HG02885 (cell line): ENCODE data around the gene LRRC45.

Source experiments
- ATAC-seq: cut with Tn5 transposase; IDR thresholded peaks from one replicate; pipeline ENCODE4 v1.9.1; 2021; ENCODE audit warnings: mild to moderate bottlenecking; ENCODE audit not compliant: unreplicated experiment, poor library complexity

Gene LRRC45

GRCh38 chr17:82017612-82018151 is 5.4 kb upstream of the LRRC45 start:
- no peak for ATAC-seq

DNA sequence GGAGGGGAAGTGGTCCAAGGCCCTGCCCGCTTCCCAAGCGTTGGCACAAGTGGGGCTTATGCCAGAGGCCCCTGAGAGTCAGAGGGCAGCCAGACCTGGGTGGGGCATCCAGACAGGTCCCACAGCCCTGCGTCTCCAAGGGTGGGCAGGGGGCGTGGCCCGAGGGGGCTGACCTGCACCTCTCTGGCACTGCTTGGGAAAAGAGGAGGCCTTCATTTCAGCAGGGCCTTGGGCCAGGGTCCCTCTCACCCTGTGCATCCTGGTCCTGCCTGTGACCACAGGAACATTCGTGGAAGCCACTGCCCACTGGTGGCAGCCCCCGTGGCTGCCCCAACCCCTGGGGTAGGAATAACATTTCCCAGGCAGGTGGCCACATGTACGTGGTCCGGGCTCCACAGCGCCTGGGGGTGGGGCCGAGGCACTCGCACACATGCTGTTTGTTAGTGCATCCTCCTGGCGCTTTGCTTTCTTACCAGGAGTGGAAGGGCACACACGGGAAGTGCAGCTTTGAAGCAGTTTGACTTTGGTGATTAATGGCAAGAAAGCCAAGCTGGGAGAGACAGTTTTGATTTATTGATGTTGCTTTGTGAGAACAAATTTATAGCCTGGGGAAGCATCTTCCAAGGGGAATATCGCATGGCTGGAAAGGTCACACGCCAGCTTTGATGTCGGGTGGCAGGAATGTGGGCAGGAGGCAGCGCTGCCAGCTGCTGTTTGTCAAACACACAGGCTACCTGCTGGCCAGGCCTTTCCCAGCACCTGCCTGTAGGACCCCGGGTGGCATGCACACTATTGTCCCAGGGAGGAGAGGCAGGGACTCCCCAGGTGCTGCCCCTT is 4.7 kb upstream of the LRRC45 start:
- no peak for ATAC-seq

DNA sequence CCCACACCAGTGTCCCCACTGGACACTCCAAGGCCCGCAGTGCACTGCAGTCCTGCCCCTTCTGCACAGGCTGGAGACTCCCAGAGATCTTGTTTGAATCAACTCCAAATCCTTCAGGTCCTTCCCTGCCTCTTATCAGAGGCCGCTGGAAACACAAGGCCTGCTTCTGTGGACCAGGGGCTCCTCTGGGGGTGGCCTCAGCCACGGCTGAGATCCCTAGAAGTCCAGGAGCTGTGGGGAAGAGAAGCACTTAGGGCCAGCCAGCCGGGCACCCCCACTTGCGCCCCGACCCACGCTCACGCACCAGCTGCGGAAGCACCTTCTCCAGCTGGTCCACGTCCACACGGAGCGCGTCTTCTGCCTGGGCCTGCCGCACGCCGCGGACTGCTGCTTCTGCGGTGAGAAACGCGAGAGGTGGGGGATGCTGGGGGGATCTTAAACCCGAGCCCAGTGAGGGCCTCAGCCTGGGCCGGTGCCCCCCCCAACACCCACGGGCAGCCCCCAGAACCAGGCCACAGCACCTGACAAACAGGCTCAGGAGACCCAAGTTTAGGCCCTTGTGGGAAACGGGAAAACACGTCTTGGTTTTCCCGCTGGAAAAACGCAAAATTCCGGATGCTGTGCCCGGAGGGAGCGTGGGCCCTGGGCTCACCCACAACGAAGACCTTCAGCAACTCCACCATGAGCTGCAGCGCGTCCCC is 4.0 kb upstream of the LRRC45 start:
- no peak for ATAC-seq

DNA sequence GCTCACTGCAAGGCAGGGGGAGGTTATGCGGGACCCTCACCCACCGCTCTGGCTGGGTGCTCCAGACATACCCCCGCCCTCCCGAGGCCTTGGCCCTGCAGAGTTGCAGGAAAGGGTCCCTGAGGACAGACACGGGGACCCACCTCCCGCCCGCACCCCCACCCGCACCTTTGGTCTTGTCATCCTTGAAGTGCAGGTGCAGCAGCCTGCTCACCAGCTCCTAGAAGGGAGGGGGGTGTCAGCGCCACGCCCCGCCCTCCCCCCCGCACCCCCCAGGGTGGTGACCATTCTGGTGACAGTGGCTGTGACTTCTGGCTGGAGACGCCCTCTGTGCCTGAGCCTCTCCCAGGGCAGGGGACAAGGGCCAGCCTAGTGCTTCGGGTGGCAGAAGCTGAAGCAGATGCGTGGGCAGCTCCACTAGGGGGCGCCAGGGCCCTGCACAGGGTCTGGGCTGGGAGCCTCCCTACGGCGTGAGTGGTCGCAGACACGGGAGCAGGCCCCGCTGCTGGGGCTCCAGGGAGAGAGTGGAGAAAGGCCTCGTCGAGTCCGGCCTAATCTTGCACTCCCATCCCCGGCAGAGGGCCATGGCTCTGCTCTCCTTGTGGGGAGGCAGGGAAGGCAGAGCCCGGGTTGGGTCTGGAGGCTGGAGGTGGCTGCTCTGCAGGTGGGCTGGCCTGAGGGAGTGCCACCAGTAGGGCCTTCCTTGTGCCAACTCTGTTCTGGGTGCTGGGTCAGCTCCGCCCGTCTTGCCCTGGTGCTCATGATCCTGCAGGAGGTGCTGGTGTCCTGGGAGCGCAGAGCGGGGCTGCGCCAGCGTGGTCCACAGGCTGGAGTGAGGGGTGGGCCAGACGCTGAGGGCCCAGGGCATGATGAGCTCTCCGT is 3.2 kb upstream of the LRRC45 start:
- no peak for ATAC-seq

DNA sequence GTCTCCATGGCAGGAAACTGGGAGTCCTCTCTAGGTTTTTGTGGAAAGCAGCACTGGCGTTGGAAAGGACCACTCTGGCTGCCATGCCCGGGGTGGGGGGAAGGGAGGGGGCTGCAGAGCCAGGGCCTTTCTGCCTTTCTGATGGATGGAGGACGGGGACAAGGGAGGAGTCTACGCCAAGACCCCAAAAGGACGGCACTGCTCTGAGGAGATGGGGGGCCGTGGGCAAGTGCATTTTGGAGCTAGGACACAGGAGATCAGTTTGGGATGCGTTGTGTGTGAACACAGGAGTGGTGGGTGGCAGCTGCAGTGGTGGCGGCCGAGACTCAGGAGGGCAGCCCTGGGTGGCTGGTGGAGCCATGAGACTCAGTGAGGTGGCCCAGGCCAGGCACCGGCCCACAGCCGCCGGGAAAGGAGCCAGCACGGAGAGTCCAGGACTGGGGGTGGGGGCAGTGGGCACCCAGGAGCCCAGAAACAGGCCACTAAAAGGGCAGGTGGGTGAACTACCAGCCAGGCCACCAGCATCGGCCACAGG is 2.5 kb upstream of the LRRC45 start:
- ATAC-seq: no peak

DNA sequence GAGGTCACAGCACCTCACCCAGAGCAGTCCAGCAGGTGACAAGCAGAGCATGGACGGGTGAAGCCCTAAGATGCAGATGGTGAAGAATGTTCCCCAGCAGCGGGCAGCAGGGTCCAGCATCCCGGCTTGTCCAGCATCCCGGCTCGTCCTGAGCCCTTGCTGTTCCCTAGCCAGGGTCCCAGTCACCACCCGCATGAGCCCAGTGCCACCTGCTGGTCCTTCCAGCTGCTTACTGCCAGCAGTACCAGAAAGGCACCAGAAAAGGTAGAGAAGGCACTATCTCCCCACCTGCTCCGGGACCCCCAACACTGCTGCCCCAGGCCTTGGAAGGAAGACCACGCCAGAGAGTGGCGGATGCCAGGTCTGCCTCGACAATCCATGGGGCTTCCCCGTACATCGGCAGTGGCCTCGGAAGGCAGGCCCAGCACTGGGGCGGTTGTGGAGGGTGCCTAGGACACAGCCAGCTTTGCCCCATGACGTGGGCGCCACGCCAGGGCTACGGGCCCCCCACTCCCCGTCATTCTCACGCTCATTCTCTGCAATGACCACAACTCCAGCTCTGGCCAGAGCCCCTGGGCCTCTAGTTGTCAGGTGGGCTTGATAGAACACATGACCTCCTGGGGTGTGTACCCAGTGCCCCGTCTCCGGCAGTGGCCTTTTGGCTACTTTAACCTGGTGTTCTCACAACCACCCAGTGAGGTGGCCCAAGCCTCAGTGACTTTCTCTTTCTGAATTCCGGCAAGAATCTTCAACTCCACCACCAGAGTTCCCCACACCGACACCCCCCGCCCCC is 1.8 kb upstream of the LRRC45 start:
- ATAC-seq: no peak

DNA sequence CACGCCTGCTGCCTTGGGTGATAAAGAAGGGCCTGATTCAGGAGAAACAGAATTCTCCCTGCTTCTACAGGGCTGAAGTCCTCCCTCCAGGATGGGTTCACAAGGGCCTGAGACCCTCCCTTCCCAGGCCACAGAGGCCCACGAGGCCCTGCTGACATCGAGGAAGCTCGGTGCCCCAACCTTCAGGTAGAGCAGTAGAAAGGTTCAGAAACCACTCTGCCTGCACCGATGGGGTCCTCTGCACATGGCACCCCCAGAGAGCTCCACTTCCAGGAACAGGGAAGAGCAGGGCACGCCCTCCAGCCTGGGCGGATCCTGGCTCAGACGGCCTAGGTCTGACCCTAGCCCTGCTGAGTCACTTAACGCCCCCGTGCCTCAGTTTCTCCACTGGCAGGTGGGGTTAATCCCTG is 1.2 kb upstream of the LRRC45 start:
- ATAC-seq: no peak

DNA sequence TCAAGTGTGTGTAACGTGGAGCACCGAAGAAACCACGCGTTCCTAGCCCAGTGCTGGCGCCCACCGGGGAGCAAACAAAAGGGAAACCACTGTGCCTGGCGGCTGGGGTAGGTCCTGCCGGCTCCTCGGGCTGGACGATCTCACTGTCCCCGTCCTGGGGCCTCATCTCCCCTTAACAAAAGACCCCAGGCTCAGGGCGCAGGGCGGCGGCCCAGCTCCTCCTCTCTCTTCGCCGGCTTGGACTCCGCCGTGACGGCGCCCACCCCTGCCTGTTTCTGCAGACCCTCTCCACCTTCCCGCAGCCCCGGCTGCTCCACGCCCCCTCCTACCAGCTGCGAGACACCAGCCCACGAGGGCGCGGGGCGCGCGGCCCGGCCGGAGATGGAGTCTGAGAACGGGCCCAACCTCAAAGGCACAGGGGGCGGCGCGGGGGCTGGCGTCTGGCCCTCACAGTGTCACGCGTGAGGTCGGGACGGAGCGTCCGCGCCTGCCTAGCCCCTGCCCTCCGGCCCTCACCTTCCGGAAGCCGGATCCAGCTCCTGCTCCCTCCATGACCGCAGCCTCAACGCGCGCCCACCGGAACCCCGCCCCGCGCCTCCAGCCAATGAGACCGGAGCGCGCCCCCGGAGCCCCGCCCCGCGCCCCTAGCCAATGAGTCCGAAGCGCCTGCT is 660 bp upstream of the LRRC45 start, which contains the start of gene CENPX:
TSS of gene CENPX (minus strand) at position 569 of the 671 bp plus-strand sequence. CDS start at position 552, 17 bp downstream.
- ATAC-seq: no peak

DNA sequence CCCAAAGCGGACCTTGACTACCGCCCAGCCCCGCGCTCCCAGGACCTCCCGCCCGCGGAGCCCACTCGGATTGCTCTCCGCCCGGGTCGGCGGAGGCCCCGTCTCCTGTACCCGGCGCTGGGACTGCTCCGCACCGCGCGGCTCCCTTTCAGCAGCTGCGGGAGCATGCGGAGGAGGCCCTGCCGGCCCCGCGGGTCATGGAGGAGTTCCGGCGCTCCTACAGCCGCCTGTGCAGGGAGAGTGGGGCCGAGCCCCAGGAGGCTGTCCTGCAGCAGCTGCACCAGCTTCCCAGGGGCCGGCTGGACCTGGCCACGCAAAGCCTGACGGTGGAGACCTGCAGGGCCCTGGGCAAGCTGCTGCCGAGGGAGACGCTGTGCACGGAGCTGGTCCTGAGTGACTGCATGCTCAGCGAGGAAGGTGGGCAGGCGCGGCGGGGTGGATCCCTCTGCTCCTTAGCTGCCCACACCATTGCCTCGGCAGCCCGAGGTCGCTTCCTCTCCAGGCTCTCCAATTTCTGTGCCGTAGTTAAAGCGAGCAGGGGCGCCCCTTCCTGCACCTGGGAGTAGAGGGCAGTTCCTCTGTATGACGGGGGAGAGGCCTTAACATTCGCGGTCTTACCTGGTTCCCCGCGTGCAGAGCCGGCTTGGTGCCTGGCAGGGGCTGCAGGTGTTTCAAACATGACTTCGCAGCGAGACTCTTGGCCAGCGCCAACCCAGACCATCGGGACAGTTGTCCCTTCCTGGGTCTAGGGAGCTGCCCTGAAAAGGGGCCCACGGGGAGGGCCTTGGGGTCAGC is 539 bp downstream of the LRRC45 start:
- ATAC-seq: no peak

DNA sequence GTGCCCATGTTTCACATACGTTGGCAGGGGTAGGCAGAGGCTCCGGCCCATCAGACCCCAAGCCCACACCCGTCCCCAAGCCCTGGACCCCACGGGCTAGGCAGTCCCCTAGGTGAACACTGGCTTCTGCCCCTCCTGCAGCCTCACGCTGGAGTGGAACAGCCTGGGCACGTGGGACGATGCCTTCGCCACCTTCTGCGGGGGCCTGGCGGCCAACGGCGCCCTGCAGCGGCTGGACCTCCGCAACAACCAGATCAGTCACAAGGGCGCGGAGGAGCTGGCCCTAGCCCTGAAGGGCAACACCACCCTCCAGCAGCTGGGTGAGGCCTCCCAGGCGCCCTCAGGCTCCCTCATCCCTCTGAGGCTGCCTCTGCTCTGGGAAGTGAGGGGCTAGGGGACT is 1.8 kb downstream of the LRRC45 start:
- ATAC-seq: no peak

DNA sequence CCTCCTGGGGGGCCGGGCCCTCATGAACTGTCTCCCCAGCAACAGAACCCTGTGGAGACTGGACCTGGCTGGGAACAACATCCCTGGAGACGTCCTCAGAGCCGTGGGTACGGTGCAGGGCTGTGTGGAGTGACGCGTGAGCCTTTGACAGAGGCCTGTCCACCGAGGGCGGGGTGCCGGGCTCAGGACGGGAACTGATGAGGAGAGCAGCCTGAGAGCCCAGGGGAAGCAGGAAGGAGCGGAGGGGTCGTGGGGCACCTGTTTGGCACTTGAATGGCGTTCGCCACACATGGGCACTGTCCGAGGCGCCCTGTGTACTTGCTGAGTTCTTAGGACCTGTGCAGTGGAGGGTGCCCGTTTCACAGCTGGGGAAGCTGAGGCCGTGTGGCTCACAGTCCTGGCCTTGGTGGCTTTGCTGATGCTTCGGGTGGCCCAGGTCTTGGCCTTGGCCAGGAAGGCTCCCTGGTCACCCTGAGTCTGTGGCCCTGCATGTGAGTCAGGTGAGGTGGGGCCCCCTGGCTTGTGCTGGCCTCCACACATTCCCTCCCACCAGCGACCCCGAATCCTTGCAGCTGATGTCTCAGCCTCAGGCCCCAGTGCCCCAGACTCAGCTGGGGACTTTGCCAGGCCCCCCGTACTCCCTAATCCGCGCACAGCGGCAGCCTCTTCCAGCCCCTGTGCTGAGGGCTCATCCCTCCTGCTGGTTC is 2.4 kb downstream of the LRRC45 start:
- ATAC-seq: no peak

GRCh38 chr17:82028246-82028645 is 5.1 kb downstream of the LRRC45 start:
- no peak for ATAC-seq

DNA sequence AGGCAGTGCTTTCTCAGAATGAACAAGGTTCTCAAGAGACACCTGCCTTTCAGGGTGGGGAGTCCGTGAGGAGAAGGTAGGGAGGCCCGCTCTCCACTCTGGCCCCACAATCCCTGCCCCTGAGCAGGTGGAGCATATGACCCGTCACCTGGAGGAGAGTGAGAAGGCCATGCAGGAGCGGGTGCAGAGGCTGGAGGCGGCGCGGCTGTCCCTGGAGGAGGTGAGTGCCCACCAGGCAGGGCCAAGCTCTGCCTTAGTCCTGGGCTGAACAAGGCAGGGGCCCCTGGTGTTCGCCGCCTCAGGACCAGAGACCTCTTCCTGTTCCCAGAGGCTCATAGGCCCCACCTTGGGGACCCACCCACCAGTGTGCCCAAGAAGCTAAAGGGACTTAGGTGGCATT is 5.9 kb downstream of the LRRC45 start:
- no peak for ATAC-seq

DNA sequence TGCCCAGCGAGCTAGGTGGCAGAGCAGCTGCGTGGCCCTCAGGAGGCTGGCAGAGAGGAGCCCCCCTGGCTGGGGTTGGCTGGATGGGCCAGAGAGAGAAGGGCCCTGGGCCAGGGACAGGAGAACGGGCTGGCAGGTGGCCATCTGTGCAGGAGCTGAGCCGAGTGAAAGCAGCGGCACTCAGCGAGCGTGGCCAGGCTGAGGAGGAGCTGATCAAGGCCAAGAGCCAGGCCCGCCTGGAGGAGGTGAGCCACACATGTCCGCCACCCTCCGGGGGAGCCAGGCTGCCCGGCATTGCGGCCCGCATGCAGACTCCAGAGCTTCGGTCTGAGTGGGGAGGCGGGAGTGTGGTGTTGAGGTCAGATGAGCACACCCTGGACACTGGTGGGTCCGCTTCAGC is 6.3 kb downstream of the LRRC45 start:
- no peak for ATAC-seq

DNA sequence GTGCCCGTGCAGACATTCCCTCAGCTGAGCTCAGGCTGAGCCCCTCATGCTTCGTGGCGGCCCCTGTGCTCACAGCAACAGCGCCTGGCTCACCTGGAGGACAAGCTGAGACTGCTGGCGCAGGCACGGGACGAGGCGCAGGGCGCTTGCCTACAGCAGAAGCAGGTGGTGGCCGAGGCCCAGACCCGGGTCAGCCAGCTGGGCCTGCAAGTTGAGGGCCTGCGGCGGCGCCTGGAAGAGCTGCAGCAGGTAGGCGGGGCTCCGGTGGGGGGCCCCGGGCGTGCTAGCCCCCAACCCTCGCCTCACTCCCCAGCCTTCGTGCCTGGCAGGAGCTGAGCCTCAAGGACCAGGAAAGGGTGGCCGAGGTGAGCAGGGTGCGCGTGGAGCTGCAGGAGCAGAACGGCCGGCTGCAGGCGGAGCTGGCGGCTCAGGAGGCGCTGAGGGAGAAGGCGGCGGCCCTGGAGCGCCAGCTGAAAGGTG is 6.9 kb downstream of the LRRC45 start:
- ATAC-seq: no peak

- ATAC-seq: peak; percentile 65
Measured at GRCh38 chr17:82030470-82031302, 7.6 kb downstream of the LRRC45 start.
